ENCODE results near the gene LDHAL6A. TPM values are rescaled to one million over a fixed set of nuclear protein-coding genes. Genes with fewer than 3 reads are reported as not detected.
A peak's percentile ranks its signal among the peaks of the same experiment; 100 is the strongest.
"Not testable (repeated sequence)": the region's sequence is repeated elsewhere in the genome, so short reads cannot be mapped to it uniquely, and the experiment has no call there.

Gene LDHAL6A
- not detected for total RNA-seq
- not detected for polyA plus RNA-seq
- long read RNA-seq, donor 1, result 0 reads
- long read RNA-seq, donor 2, result 0 reads
- long read RNA-seq, donor 3, result 0 reads

- H3K36me3 ChIP-seq, result no peaks in the 10 kb centered on the region
- no peaks in the 10 kb centered on the region for H3K4me1 ChIP-seq
- no peak for ATAC-seq
- peaks cover 0 to 12% (median 0%) of the 10 kb centered on the region in 9 donors for H3K27me3 ChIP-seq
- no peak for TF ChIP-seq POLR2A (IDR thresholded peaks at IDR 0.05)
- TF ChIP-seq CTCF (IDR thresholded peaks at IDR 0.05), result no peak
- DNase-seq, result peak in 1 of 5 donors; percentile 60
- WGBS, 4 donors, result 36 to 77% (median 53%) methylated on average over 30 to 47 of the region's 47 CpGs
- no peak within 1 kb of the TSS for H3K4me3 ChIP-seq
- no peaks in the 10 kb centered on the region for H3K9me3 ChIP-seq
- intact Hi-C loops (cut with DNase I), result no loop called here
- H3K27ac ChIP-seq, result no peak within 1 kb of the TSS
Measured at GRCh38 chr11:18455686-18456372, at the start of gene LDHAL6A. LDHAL6A (plus strand) TSS chr11:18455856; CDS start chr11:18456681, 825 bp downstream.

GRCh38 chr11:18407400-18407799 lies 48.3 kb upstream of the LDHAL6A start:
- not testable (repeated sequence) for H3K27me3 ChIP-seq, H3K4me3 ChIP-seq, H3K4me1 ChIP-seq, DNase-seq, ATAC-seq, H3K9me3 ChIP-seq
- Histone ChIP-seq H3K27ac (peak overlapping the region in 1 of 12 donors; percentile 12), H3K36me3 (peaks cover 8 to 69% (median 66%) of the 10 kb centered on the region in 9 donors)
- WGBS, 4 donors, result 48 to 61% (median 52%) methylated on average over 3 of the region's 3 CpGs
- intact Hi-C loops (cut with DNase I), result loop anchor here in 1 of 10 donors (10.0 kb wide), 1 partner anchor 107 kb away; no protein-coding TSS in a partner anchor

- H3K27ac ChIP-seq, result no peak overlapping the region
- no peak overlapping the region for H3K4me3 ChIP-seq
- TF ChIP-seq POLR2A (IDR thresholded peaks at IDR 0.05), result no peak
- no peak for TF ChIP-seq CTCF (IDR thresholded peaks at IDR 0.05)
- peaks cover 6 to 56% (median 53%) of the 10 kb centered on the region in 9 donors for H3K36me3 ChIP-seq
- 90 to 94% (median 93%) methylated on average over 9 of the region's 9 CpGs for WGBS, 4 donors
- ATAC-seq (peak in 2 of 4 donors; percentile 33 to 40), DNase-seq (no peak)
- H3K9me3 ChIP-seq, result no peaks in the 10 kb centered on the region
- no peaks in the 10 kb centered on the region for H3K27me3 ChIP-seq
- intact Hi-C loops (cut with DNase I), result loop anchor here in 1 of 10 donors (10.0 kb wide), 1 partner anchor 106 kb away; no protein-coding TSS in a partner anchor
- peaks cover 0 to 5% (median 0%) of the 10 kb centered on the region in 12 donors for H3K4me1 ChIP-seq
Measured at GRCh38 chr11:18408558-18409291, 46.9 kb upstream of the LDHAL6A start.

DNA sequence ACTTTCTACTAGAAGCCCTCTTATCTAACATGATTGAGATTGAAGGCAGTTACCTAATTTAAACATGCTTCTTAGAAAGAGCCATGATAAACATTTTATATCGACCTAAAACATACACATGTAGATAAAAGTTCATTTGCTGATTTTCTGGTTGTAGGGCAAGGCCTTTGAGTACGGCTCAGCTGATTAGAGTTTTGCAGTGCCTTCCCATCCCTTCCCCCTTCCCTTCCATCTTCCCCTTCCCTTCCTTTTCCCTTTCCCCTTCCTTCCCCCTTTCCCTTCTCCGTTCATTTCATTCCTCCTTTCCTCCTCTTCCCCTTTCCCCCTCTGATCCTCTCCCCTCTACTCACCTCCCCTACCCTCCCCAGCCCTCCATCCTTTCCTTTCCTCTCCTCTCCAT lies 39.2 kb upstream of the LDHAL6A start:
- no peak for ATAC-seq
- Histone ChIP-seq H3K4me3 (no peak overlapping the region), H3K9me3 (no peaks in the 10 kb centered on the region), H3K36me3 (no peaks in the 10 kb centered on the region), H3K27me3 (no peaks in the 10 kb centered on the region), H3K27ac (no peak overlapping the region), H3K4me1 (peaks cover 0 to 5% (median 0%) of the 10 kb centered on the region in 12 donors)
- DNase-seq, result no peak
- TF ChIP-seq CTCF (IDR thresholded peaks at IDR 0.05) (no peak), POLR2A (IDR thresholded peaks at IDR 0.05) (no peak)
- intact Hi-C loops (cut with DNase I), result loop anchor here in 1 of 10 donors (10.0 kb wide), 1 partner anchor 52 kb away; no protein-coding TSS in a partner anchor
- 72 to 84% (median 76%) methylated on average over 3 of the region's 3 CpGs for WGBS, 4 donors

Data from heart left ventricle (tissue), 16 donors.